NCI-H2107 treated with DMSO at 0.1 percent for 48 hours (cell line): ENCODE results near the gene LMO3.

Experiments
- DNase-seq: peaks from one replicate; lab custom pipeline; 2025; ENCODE audit not compliant: unreplicated experiment; lab: John Stamatoyannopoulos, UW

LMO3 gene

DNA sequence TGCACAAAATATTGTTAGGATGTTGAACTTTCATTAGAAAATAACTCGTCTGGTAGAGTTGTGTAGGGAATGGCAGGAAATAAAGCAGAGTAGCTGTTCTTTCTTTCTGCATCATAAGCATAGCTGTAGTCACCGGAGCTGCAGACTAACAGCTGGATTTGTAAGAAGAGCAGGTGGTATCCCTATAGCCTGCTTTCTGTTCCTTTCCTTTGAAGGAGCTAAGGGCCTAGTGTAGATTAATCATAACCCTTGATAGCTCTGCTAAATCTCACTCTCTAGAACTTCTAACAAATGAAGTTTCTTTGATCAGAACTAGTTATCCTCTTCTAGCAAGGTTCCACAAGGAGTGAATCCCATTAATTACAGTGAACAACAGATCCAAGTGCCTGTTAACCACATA is 3.5 kb downstream of the LMO3 start:
- peak; percentile 41 for DNase-seq

DNA sequence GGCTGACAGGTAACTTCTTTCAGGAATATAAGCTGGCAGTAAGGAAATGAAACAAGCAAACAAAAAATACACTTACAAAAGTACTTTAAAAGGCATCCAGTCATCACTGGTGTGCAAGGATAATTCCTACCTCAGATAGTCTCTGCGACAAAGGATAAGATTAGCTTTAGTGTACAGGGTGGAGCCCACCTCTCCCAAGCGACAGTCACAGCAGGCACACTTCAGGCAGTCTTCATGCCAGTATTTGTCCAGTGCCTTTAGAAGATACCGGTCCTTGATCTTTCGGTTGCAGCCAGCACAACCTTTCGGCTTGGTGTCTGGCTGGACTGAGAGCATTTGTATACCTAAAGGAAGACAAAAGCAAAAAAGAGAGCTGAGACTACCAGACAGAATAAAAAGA is 5.4 kb downstream of the LMO3 start:
- peak; percentile 54 for DNase-seq

DNA sequence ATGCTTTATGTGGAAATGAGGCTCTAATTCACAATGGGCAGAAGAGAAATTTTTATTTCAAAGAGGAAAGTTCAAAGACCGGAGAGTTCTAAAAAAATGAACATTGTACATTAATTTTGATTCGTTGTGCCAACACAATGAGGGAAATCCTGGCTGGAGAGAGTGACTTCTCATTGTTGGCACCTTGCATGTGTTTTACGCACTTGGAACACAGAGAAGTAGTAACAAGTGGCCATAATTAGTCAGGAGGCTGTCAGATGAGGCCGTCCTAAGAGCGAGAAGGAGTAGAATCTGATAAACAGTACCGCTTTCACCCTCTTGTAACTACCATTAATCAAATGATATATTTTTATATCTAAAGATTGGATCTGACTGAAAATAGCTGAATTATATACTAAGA is 6.9 kb downstream of the LMO3 start:
- peak; percentile 62 for DNase-seq

DNA sequence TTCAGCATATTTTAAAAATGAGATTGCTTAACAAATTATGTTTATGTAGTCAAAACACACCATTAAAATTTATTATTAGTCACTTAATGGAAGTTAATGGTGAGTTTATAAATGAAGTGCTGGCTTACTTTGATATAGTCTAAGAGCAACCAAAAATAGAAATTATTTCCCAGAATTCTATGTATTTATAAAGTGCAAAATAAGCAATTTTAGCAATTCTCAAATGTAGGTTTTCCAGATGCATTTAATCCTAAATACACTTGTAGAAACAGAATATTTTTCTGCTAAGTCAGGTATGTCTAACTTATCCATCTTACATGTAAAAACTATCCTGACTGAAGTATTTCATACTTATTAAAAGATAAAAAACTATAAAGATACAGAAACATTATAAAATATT is 11.2 kb downstream of the LMO3 start:
- DNase-seq = no peak

DNA sequence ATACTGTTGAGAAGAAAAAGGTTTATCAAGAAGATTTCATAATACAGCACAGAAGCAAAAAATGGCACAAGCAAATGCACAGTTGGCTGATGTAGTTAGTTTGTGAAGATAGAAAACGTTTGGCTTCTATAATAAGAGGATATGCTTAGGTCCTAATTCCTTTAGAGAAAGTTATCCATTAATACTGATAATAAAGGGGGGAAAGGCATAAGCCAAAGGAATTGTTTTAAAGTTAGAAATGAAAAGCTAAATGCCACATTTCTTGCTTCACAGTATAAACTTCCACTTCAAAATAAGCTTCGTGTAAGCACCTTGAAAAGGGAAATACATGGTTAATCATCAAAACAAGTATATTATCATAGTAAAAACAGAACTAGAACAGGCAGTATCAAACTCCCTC is 12.4 kb downstream of the LMO3 start:
- DNase-seq = no peak

DNA sequence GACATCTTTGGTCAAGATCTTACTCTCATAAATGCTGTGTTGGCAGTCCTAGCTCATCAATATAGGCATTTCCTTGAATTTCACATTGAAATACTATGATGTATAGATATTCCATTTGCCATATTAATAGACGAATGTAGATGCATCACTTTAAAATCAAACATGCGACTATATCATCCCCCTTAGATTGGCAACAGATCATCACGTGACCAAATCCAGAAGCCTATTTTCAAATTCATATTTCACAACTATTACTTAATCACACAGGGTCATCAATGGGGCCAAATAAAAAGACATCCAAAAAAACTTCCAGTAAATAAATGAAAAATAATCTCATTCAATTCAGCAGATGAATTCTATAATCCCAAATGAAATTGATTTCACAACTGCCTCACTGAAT is 15.3 kb downstream of the LMO3 start:
- DNase-seq = no peak

DNA sequence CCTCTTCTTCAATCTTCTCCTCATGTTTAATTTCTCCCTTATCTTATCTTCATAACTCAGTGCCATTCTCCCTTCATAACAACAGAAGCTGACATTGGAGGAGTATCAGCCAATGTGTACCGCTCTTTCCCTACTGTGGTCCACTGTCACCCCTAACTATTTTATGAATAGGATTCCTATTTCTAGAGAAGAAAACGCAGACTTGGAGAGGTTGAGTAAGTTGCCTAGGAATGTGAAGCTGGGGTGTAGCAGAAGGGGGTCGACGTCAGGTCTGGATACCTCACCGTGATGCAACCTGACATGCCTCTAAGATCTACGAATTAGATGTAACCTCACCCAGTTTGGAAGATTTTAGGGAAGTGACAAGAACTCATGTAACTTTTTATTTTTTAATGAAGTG is 17.1 kb downstream of the LMO3 start:
- DNase-seq = no peak

DNA sequence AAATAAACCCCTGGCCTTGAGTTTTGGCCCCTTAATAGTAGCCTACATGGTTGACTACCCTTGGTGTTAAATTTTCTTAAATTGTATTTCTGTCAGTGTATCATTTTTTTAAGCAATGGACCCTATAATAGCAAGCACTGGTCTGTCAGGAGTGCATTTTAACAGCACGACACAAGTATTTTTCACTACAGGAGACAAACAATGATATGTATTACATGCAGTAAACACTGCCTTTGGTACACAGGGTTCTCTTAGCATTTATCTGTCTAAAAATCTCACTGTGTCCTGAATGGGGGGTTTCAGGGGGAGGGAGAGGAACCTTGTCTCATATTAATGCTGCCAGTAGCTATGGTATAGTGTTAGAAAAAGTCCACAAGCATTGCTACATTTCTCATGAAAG is 18.4 kb downstream of the LMO3 start:
- no peak for DNase-seq

DNA sequence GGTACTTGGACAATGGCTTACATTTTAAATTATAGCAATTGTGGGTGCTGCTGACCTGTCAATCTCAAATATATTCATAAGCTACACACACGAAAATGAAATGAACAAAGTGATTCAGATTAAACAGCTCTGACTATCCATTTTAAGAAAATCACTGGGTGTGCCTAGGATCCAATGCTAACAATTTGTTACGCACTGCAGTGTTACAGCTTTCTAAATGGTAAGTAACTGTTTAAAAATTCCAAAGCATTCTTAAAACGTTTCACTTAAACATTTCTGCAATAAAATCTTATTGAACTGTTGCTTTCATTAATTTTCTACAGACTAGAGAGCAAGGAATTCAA is 18.9 kb downstream of the LMO3 start:
- no peak for DNase-seq

DNA sequence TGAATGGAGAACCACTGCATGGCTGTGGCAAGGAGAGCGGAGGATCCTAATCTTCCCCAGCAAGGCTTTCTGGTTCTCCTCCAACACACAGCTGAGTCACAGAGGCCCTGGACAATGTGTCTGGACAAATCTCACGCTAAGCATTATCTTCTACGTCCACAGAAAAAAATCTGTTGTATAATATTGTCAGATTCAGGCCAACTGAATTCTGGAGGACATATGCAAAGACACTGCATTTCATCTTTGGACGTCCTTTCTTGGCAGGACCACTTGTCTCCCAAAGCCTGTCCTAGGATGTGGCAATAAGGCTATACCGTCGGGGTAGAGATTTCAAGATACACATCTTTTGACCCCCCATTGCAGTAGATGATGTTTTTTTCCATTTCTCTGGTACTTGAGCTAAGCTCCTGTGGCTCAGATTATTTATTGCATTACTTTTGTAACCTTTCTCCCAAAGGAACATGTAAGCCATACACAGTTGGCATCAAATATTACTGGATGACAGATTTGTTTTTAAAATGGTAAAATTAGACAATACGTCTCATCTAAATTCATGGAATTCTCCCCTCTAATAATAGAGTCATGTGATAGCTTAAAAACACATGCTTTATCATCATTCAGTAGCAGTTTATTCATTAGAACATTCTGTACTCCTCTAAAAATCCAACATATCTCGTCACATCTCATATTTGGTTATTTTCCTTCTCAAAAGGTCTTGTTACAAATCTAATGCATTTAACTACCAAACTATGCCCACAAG is 19.4 kb downstream of the LMO3 start:
- DNase-seq = no peak

DNA sequence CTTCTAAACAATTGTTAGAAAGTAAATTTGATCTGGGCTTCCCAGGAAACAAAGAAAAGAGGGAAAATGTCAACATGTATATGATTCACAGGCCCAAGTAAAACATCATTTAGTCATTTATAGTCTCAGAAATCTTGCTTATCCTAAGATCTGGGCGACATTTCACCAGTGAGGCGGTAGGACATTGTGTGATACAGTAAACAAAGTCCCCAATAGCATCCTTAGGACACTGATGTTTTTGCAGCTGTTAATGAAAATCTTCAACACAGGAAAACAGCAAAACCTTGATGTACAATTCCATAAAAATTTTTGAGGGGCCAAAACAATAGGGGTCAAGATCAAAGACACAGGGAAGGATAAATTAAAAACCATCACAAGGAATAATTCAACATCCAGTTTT is 20.2 kb downstream of the LMO3 start:
- no peak for DNase-seq

DNA sequence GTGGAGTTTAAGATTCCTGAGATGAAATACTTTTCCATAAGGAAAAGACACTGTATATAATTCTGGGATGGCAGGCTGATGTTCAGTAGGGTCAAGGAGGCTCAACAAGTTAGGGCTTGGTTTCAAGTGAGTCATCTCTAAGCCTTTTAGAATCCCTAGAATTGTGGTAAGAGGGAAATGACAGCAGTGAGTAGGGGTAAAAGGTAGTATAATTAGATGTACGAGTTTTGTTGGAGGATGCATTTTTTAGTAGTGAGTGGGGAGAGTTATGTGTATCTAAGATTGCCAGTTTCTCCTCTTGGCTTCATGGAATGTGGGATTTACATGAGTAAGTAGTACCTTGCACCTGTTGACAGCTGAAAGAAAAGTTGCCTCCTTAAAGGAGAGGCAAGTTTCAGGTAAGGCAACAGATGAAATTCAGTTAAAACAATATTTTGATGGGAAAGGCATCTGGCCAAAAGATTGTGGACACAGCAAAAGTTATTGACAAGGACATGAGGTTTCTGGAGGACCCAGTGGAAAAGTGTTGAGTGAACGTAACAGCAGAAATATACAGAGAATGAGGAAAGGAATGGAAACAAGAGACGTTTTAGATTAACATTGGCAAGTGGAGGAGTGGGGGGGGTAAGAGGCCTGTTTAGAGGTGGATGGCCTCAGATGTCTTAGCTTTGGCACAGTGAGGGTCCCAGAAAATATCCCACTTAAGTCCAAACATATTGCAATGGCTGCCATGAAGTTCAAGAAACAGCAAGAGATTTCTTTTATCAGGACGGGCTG is 21.8 kb downstream of the LMO3 start:
- no peak for DNase-seq

DNA sequence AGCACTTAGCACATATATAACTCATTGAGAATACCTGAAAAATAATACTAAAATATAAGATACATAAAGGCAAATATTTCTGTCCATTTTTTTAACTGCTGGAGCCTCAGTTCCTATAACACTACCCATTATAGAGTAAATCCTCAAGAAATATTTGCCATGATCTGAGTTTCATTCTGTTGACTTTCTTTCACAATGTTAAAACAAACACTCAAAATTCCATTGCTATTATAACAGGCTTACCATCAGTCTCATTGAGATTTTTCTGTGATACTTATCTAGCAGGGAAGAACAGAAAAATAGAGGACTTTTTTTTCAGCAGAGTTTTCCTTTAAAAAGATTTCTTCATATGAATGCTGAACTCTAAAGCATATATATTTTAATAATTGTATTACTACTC is 24.5 kb downstream of the LMO3 start:
- no peak for DNase-seq

DNA sequence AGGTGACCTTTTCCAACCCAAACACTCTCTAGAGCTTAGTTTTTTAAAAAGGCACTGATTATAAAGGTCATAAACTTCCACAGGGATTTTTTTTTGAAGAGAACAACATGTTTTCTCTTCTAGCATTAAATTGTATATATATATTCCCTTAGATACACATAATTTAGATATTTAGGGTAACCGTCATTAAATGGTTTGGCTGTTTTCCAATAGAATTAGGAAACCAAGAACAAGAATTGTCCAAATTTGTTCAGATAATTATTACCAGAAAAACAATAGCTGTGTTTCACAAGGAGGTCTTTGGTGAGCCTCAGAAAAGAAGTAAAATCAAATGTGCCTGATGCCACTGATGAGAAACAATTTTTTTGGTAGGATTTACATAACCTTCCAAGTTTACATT is 26.9 kb downstream of the LMO3 start:
- no peak for DNase-seq

DNA sequence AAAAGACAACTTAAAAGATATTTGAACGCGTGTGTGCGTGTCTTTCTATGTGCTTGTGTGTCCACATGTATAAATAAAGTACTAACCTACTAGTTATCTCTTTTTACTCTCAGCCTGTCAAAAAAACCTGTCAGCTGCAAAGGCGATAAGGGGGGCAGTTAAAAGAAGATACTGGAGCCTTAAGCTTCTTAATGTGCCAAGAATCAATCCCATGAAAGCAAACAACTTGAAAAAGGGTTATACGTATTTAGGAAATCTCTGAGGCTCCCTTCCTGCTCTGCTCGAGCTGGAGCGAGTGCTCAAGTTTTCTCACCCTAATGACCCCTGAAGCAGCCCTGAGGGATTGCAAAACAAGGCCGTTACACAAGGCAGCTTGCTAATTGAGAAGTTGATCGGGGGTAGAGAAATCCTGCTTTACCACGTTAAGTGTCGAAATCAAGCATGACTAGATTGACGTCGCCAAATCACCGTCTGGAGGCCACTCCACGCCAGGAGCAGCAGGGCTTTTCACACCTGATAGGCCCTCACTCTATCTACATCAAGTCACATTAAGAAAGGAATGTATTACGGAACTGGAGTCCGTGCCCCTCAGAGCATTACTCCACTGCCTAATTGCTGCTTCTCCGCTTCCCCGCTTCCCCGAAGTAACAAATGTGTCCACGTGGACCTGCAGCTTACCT is 32.4 kb downstream of the LMO3 start:
- no peak for DNase-seq

DNA sequence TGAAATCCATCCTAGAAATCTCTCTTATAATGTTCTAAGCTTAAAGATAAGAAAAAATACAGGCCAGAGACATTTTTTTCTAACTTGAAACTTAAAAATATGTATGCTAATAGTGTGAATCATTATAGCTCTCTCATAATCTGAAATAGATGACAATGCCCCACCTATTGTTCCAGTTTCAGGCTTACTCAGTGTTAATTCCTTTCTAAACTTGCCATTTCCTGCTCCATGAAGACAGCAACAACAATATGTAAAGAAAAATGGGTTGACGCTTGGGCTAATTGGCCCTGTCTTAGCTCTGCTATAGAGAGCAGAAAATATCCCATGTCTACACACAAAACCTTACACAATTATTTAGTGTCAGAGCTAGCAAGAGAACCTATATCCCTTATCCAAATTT is 37.1 kb downstream of the LMO3 start:
- DNase-seq = no peak

DNA sequence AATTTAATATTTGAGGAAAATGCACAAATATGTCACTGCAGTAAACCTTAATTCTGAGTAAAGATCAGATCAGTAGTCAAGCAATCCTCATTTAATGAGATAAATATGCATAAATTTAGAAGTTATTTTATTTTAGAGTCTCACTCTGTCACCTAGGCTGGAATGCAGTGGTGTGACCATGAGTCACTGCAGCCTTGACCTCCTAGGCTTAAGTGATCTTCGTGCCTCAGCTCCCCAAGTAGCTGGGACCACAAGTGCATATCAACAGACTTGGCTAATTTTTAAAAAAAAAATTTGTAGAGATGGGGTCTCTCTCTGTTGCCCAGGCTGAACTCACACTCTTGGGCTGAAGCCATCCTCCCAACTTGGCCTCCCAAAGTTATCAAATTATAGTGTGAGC is 41.3 kb downstream of the LMO3 start:
- DNase-seq = no peak

DNA sequence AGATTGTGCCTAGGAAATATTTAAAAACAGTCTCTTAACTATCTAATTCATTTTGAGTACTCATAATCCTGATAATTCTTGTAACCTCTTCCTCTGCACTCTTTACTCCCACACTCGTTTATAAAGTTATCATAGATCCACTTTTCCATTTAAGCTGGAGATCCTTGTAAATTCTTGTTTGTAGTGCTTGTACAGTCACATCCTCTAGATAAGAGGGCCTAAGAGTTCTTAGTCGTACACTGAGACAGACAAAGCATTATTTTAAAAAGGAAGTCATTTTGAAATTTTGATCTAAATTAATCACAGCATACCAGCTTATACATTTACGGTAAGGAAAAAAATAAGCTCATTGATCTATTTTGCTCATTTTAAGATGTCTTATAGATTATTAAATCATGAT is 42.5 kb downstream of the LMO3 start:
- DNase-seq = no peak

DNA sequence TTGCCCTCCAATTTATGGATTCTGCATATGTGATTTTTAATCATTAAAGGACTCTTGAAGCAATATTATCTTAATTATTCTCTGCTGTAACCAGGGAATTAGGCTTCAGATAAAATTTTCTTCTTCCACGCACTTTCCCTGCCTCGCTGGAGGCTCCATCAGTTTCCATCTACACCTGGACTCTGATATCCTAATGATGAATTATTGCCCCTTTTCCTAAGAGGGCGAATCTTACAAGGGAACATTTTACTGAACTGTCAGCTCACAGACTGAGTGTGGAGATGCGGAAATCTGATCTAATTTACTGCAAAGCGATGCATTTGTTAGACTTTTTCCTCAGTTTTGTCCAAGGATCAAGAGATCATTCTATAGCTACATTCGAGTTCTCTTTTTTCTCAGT is 43.0 kb downstream of the LMO3 start:
- no peak for DNase-seq

DNA sequence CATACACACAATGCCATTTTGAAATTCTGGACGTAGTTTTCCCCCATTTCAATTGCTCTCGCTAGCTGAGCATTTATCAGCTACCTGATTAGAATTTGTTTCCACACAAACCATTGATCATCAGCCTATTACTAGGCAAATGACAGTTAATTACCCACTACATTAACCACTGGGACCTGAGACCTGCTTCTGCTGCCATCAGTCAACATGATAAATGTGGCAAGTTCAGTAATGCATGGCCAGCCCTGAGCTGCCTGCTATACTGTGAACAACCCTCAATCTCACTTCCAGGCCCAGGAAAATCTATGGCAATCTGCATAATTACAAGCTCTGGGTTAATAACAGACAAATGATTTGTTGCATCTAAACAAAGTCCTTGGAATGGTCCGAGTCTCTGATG is 43.5 kb downstream of the LMO3 start:
- DNase-seq = no peak

DNA sequence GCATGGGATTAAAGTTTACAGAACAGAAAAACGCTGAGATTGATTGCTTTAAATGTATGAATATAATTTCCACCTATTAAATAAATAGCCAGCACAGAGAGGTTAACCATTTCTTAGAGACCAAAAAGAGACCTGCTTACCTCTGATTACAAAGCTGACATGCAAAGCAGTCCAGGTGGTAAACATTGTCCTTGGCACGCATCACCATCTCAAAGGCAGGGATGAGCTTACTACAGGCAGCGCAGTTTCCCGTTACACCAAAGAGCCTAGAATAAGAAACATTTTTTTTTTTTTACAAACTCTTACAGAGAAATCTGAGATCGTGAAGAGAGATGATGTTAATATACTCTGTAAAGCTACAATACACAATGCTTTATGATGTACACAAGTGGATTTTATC is 45.7 kb downstream of the LMO3 start:
- DNase-seq = peak; percentile 43

DNA sequence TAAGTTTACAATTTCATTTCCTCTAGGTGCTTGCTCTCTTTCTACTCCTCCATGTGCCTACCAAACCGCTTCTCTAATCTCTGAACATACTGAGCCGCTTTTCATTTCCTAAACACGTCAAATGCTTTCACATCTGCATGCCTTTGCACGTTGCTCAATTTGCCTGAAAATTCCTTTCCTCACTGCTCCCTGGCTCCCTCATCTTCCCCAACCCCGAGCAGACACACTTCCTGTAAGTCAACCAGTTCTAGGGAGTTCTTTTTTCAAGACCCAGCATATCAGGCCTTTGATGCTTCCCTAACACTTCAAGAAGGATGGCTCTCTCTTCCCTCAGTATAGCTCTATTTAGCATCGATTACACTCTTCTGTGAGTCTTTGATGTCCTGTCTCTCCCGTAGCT is 50.3 kb downstream of the LMO3 start:
- no peak for DNase-seq
